GM12878 (cell line): Measurements from ENCODE around the gene C21orf58. TPM values are rescaled to one million over a fixed set of nuclear protein-coding genes. Genes with fewer than 3 reads are reported as not detected.

ENCODE experiments used
- ATAC-seq: fragments of 200-7000 bp; cut with Tn5 transposase; 3 replicates; pipeline ENCODE4 v1.9.1; 2020; ENCODE audit warnings: mild to moderate bottlenecking, moderate library complexity
- BruUV-seq: library from RNA; stranded (reverse); fragments of 400-500 nt; replicated peaks from 2 replicates; lab custom pipeline; 2021; lab: Mats Ljungman, UMichigan
- CTCF ChIA-PET: fragments of 300-600 bp; sonication (Branson Sonifier 250); formaldehyde crosslinking; extraction: SDS; loops from one replicate; lab custom pipeline; 2021; ENCODE audit warnings: inconsistent platforms; lab: Yijun Ruan, JAX
- POLR2A ChIA-PET: fragments of 350-600 bp; formaldehyde crosslinking; extraction: SDS; loops from one replicate; lab custom pipeline; 2021; ENCODE audit warnings: inconsistent platforms; lab: Charles Lee
- RAD21 ChIA-PET: fragments of 300-600 bp; sonication (Branson Sonifier 250); formaldehyde crosslinking; loops from one replicate; lab custom pipeline; 2023; ENCODE audit warnings: antibody characterized with exemption; ENCODE audit not compliant: unreplicated experiment; lab: Charles Lee
- SMC1A ChIA-PET: fragments of 300-600 bp; sonication (Branson Sonifier 250); formaldehyde crosslinking; loops from one replicate; lab custom pipeline; 2023; ENCODE audit not compliant: unreplicated experiment, uncharacterized antibody; lab: Charles Lee
- DNase-seq: peaks from one replicate; pipeline ENCODE4 v3.0.0-alpha.2; 2011; ENCODE audit warnings: low read depth, low spot score
- FAIRE-seq: peaks from 3 replicates; lab custom pipeline; 2011; peaks lifted over from hg19 to GRCh38; lab: Jason Lieb, UNC
- H2AFZ ChIP-seq: 2 replicates; pipeline ENCODE4 v1.6.0; 2011; ENCODE audit warnings: low read depth, low read length, control low read depth; ENCODE audit not compliant: control insufficient read depth
- H3K27ac ChIP-seq: 2 replicates; pipeline ENCODE4 v1.5.1; 2011; ENCODE audit warnings: control low read depth; ENCODE audit not compliant: control insufficient read depth, insufficient read depth
- H3K27me3 ChIP-seq, 2 experiments: replicated peaks in 1 of 2; 2 replicates each; pipeline versions ENCODE4 v1.6.0 to v1.6.1; 2011; ENCODE audit warnings: low read length in 1 of 2; ENCODE audit not compliant: control insufficient read depth in 2 of 2, insufficient read depth in 2 of 2
- H3K36me3 ChIP-seq, 2 experiments: 2 replicates each; pipeline ENCODE4 v1.5.1; 2011; ENCODE audit warnings: low read length in 1 of 2; ENCODE audit not compliant: control insufficient read depth in 2 of 2, insufficient read depth in 2 of 2
- H3K4me1 ChIP-seq: 2 replicates; pipeline ENCODE4 v1.6.1; 2011; ENCODE audit warnings: mild to moderate bottlenecking, low read length, moderate library complexity, mixed read lengths; ENCODE audit not compliant: control insufficient read depth, insufficient read depth
- H3K4me2 ChIP-seq: 2 replicates; pipeline ENCODE4 v1.6.0; 2011; ENCODE audit warnings: control low read depth; ENCODE audit not compliant: control insufficient read depth, insufficient read depth
- H3K4me3 ChIP-seq: fragments of 200-600 bp; sonication (generic); 2 replicates; pipeline ENCODE4 v1.5.1; 2016
- H3K79me2 ChIP-seq: 2 replicates; pipeline ENCODE4 v1.6.0; 2011; ENCODE audit warnings: low read length; ENCODE audit not compliant: control insufficient read depth, insufficient read depth
- H3K9ac ChIP-seq: 2 replicates; pipeline ENCODE4 v1.8.0; 2011; ENCODE audit warnings: low read length, control low read depth, mixed read lengths; ENCODE audit not compliant: control insufficient read depth, insufficient read depth
- H3K9me3 ChIP-seq: replicated peaks from 3 replicates; pipeline ENCODE4 v1.5.1; 2011; ENCODE audit warnings: mild to moderate bottlenecking, low read length; ENCODE audit not compliant: control insufficient read depth, insufficient read depth
- H4K20me1 ChIP-seq: 2 replicates; pipeline ENCODE4 v1.6.0; 2011; ENCODE audit not compliant: control insufficient read depth, insufficient read depth
- JUND ChIP-seq: IDR thresholded peaks from 2 replicates; pipeline ENCODE4 v1.6.1; 2012; ENCODE audit warnings: low read depth, mild to moderate bottlenecking, low read length, improper control_type of control experiment, moderate library complexity
- SMC3 ChIP-seq: IDR thresholded peaks from 2 replicates; pipeline ENCODE4 v1.6.1; 2011; ENCODE audit warnings: low read length, improper control_type of control experiment, borderline replicate concordance
- SUPT20H ChIP-seq: IDR thresholded peaks from 2 replicates; pipeline ENCODE4 v1.6.1; 2011; ENCODE audit warnings: low read depth, mild to moderate bottlenecking, low read length, moderate library complexity, borderline replicate concordance; ENCODE audit not compliant: control insufficient read depth
- WGBS: methylation state at CpG from one replicate; pipeline ENCODE4 v1.1.6; 2016; ENCODE audit warnings: low lambda C conversion rate; ENCODE audit not compliant: insufficient replicate concordance, insufficient coverage; ENCODE audit errors: missing lambda C conversion rate; 5-methylcytosine and 5-hydroxymethylcytosine counted together
- in situ Hi-C: fragments of 300-500 bp; cut with MboI; formaldehyde crosslinking; loops from 9 replicates; pipeline ENCODE4 v1.14.3; 2018; ENCODE audit warnings: mixed read lengths
- intact Hi-C: fragments of 100-400 bp; cut with micrococcal nuclease; formaldehyde crosslinking; loops from one replicate; pipeline ENCODE4 v1.14.2; 2022; ENCODE audit not compliant: unreplicated experiment
- polyA plus RNA-seq, 11 experiments: library from polyadenylated mRNA; depleted of rRNA in 4 of 11; unstranded in 6 of 11; stranded (reverse) in 5 of 11; fragments of >200 nt; fragmentation: Nextera tagmentation in 4 of 11; fragmentation: Illumina TruSeq in 1 of 11; extraction: Ambion mirVana in 4 of 11; extraction: Trizol in 1 of 11; gene quantifications; 1 replicate in 1 of 11; 2 replicates in 10 of 11; pipeline versions ENCODE4 v1.2.1 to v1.2.3, GENCODE V29; 2011 to 2016; ENCODE audit warnings: inconsistent platforms in 2 of 11, missing spikeins in 2 of 11, low read depth in 1 of 11
- total RNA-seq, 4 experiments: library from RNA; depleted of rRNA in 3 of 4; stranded (reverse); fragments of >200 nt in 3 of 4; fragmentation: Illumina TruSeq in 1 of 4; extraction: Trizol in 1 of 4; gene quantifications; 2 replicates each; pipeline versions ENCODE4 v1.2.1 to v1.2.3, GENCODE V29; 2013 to 2021
- TF ChIP-seq, protein P1 (sequence below): fragments of 450-650 bp; IDR thresholded peaks from 2 replicates; pipeline ENCODE4 v1.6.1; 2017; ENCODE audit warnings: mild to moderate bottlenecking, moderate library complexity
- TF ChIP-seq, protein P2 (sequence below): IDR thresholded peaks from 2 replicates; pipeline ENCODE4 v1.6.1; 2012; ENCODE audit warnings: low read depth, low read length, improper control_type of control experiment
- TF ChIP-seq, protein P3 (sequence below): fragments of 450-650 bp; IDR thresholded peaks from 2 replicates; pipeline ENCODE4 v1.6.1; 2017; ENCODE audit warnings: mild to moderate bottlenecking

The C21orf58 gene
- total and polyA plus RNA-seq, 10 of the 15 experiments (the other 5 are each of a cell fraction or from before 2014, with no cell fraction given) = 1.1 to 22.3 (median 11.8) TPM

DNA sequence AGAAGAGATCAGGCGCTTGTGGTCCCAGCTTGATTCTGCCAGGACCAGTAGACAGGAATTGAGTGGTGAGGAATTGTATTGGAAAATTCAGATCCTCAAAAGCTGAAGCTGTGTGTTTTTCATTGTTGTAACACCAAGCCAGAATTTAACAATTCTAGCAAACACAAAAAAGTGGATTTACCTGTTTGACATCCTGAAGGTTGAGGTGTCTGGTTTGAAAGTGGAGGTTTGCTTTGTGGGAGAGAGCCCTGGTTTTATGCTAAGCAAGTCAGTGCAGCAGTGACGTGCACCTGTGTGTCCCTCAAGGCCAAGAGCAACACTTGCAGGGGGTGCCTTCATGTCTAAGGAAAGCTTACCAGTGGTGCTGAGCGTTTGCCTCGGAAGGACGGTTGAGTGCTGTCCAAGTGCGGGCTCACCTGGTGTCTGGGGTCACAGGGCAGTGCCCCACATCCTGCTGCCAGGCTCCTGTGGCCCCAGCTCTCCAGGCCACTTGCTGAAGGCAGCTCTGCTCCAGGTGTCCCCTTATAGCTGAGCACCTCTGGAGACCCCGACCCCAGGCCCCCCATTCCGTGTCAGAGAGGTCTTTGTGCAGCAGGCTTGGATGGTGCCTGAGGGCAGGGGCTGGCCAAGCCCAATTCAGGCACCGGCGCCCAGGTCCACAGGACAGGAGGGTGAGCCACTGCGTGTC, 27.9 kb upstream of the C21orf58 start (continued):
- TF ChIP-seq, protein P1, sequence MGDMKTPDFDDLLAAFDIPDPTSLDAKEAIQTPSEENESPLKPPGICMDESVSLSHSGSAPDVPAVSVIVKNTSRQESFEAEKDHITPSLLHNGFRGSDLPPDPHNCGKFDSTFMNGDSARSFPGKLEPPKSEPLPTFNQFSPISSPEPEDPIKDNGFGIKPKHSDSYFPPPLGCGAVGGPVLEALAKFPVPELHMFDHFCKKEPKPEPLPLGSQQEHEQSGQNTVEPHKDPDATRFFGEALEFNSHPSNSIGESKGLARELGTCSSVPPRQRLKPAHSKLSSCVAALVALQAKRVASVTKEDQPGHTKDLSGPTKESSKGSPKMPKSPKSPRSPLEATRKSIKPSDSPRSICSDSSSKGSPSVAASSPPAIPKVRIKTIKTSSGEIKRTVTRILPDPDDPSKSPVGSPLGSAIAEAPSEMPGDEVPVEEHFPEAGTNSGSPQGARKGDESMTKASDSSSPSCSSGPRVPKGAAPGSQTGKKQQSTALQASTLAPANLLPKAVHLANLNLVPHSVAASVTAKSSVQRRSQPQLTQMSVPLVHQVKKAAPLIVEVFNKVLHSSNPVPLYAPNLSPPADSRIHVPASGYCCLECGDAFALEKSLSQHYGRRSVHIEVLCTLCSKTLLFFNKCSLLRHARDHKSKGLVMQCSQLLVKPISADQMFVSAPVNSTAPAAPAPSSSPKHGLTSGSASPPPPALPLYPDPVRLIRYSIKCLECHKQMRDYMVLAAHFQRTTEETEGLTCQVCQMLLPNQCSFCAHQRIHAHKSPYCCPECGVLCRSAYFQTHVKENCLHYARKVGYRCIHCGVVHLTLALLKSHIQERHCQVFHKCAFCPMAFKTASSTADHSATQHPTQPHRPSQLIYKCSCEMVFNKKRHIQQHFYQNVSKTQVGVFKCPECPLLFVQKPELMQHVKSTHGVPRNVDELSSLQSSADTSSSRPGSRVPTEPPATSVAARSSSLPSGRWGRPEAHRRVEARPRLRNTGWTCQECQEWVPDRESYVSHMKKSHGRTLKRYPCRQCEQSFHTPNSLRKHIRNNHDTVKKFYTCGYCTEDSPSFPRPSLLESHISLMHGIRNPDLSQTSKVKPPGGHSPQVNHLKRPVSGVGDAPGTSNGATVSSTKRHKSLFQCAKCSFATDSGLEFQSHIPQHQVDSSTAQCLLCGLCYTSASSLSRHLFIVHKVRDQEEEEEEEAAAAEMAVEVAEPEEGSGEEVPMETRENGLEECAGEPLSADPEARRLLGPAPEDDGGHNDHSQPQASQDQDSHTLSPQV = no peak
- TF ChIP-seq, protein P2, sequence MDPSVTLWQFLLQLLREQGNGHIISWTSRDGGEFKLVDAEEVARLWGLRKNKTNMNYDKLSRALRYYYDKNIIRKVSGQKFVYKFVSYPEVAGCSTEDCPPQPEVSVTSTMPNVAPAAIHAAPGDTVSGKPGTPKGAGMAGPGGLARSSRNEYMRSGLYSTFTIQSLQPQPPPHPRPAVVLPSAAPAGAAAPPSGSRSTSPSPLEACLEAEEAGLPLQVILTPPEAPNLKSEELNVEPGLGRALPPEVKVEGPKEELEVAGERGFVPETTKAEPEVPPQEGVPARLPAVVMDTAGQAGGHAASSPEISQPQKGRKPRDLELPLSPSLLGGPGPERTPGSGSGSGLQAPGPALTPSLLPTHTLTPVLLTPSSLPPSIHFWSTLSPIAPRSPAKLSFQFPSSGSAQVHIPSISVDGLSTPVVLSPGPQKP = no peak
- no peak for TF ChIP-seq SUPT20H

DNA sequence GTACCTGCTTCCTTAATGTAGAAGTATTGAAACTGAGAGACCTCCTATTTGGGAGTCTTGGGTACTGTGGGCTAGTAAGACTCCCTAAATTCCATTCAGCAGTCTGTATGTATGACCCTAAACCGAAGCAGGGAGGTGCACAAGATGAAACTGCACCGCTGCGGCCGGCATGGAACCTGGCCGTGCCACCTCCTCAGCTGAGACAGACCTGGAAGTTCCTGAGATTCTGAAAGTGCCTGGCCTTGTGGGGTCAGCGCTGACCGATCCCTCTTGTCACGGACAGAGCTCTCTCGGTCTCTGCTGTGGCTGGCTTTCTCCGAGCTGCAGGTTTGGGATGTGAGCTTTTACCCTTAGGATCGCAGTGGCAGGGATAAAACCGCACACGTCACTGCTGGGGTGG, 27.3 kb upstream of the C21orf58 start:
- no peak for FAIRE-seq
- Histone ChIP-seq H3K36me3 (peaks cover 19 to 67% of the 10 kb centered on the region in 2 experiments), H4K20me1 (no peaks in the 10 kb centered on the region), H3K9me3 (no peaks in the 10 kb centered on the region), H3K4me2 (no peak overlapping the region), H3K4me3 (no peak overlapping the region), H3K27ac (no peak overlapping the region), H3K9ac (no peak overlapping the region), H3K4me1 (no peaks in the 10 kb centered on the region), H2AFZ (no peak overlapping the region), H3K79me2 (no peaks in the 10 kb centered on the region), H3K27me3 (no peaks in the 10 kb centered on the region)
- DNase-seq = no peak
- WGBS = 92% methylated on average over 13 of the region's 13 CpGs
- no TSS peak for BruUV-seq
- no peak for ATAC-seq
- SMC1A ChIA-PET = no interaction called here
- TF ChIP-seq, protein P3, sequence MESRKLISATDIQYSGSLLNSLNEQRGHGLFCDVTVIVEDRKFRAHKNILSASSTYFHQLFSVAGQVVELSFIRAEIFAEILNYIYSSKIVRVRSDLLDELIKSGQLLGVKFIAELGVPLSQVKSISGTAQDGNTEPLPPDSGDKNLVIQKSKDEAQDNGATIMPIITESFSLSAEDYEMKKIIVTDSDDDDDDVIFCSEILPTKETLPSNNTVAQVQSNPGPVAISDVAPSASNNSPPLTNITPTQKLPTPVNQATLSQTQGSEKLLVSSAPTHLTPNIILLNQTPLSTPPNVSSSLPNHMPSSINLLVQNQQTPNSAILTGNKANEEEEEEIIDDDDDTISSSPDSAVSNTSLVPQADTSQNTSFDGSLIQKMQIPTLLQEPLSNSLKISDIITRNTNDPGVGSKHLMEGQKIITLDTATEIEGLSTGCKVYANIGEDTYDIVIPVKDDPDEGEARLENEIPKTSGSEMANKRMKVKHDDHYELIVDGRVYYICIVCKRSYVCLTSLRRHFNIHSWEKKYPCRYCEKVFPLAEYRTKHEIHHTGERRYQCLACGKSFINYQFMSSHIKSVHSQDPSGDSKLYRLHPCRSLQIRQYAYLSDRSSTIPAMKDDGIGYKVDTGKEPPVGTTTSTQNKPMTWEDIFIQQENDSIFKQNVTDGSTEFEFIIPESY = no peak
- TF ChIP-seq JUND (no peak), SMC3 (no peak)
- RAD21 ChIA-PET = no interaction called here
- CTCF ChIA-PET = interaction anchor here (1.3 kb wide), 1 partner anchor 97 kb away, joined by 4 read pairs; no protein-coding TSS in a partner anchor
- POLR2A ChIA-PET = no interaction called here
- intact Hi-C loops = no loop called here
- in situ Hi-C loops = no loop called here
